NCI-H1048 (cell line): ENCODE data around the gene AP1S1.
"Not testable (repeated sequence)": the region's sequence is repeated elsewhere in the genome, so short reads cannot be mapped to it uniquely, and the experiment has no call there.

Experiments
- DNase-seq: peaks from one replicate; lab custom pipeline; 2025; lab: John Stamatoyannopoulos, UW

Gene AP1S1

GRCh38 chr7:101125989-101126650 is 28.2 kb upstream of the AP1S1 start:
- DNase-seq = no peak

- DNase-seq = no peak
Measured at GRCh38 chr7:101126651-101127459, 27.4 kb upstream of the AP1S1 start, which contains the start of gene SERPINE1. SERPINE1 (plus strand) TSS chr7:101127104; CDS start chr7:101128394, 1,290 bp downstream.

GRCh38 chr7:101127460-101128039 is 26.7 kb upstream of the AP1S1 start:
- DNase-seq = no peak

- DNase-seq = no peak
Measured at GRCh38 chr7:101128040-101128834, 26.0 kb upstream of the AP1S1 start.

- DNase-seq = no peak
Measured at GRCh38 chr7:101129603-101130117, 24.6 kb upstream of the AP1S1 start.

- DNase-seq = not testable (repeated sequence)
Measured at GRCh38 chr7:101132626-101133600, 21.4 kb upstream of the AP1S1 start.

- DNase-seq = no peak
Measured at GRCh38 chr7:101133621-101134398, 20.5 kb upstream of the AP1S1 start.

- no peak for DNase-seq
Measured at GRCh38 chr7:101134399-101134980, 19.8 kb upstream of the AP1S1 start.

- DNase-seq = no peak
Measured at GRCh38 chr7:101137651-101138212, 16.5 kb upstream of the AP1S1 start.

- no peak for DNase-seq
Measured at GRCh38 chr7:101138213-101138870, 15.9 kb upstream of the AP1S1 start.

- no peak for DNase-seq
Measured at GRCh38 chr7:101140339-101140699, 14.0 kb upstream of the AP1S1 start.

GRCh38 chr7:101140746-101141382 is 13.4 kb upstream of the AP1S1 start:
- DNase-seq = no peak

GRCh38 chr7:101151908-101152651 is 2.2 kb upstream of the AP1S1 start:
- no peak for DNase-seq

- no peak for DNase-seq
Measured at GRCh38 chr7:101154693-101155102, 422 bp downstream of the AP1S1 start.

- no peak for DNase-seq
Measured at GRCh38 chr7:101155303-101155702, 1.0 kb downstream of the AP1S1 start.

GRCh38 chr7:101156277-101156676 is 2.0 kb downstream of the AP1S1 start:
- no peak for DNase-seq

- DNase-seq = no peak
Measured at GRCh38 chr7:101156866-101157589, 2.8 kb downstream of the AP1S1 start.
